Measurements from ENCODE around the gene CENPF.

DNA sequence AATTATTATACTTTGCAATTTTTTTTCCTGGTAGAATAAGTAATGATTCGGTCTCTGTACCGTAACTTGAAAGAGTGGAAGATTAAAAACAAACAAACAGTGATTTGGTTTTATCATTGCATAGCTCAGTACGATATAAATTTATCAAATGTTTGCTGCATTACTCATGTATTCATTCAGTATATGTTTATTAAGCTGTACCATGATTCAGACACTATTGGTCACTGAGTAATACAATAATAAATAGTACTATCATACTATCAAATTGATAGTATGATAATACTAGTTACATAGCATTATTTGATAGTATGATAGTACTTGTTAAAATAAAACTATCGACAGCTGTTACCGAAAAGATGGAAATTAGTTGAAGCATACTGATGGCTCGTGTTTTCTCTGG is 12.1 kb downstream of the CENPF start:
- TF ChIP-seq FOXP1 (CRISPR knock-in tag; IDR thresholded peaks at IDR 0.05) = no peak
- no peak for TF ChIP-seq ZKSCAN8 (CRISPR knock-in tag; IDR thresholded peaks at IDR 0.05)
- TF ChIP-seq EZH2 (IDR thresholded peaks at IDR 0.05; ENCODE audit: borderline replicate concordance, low read depth, low read length) = no peak
- TF ChIP-seq, protein P1, sequence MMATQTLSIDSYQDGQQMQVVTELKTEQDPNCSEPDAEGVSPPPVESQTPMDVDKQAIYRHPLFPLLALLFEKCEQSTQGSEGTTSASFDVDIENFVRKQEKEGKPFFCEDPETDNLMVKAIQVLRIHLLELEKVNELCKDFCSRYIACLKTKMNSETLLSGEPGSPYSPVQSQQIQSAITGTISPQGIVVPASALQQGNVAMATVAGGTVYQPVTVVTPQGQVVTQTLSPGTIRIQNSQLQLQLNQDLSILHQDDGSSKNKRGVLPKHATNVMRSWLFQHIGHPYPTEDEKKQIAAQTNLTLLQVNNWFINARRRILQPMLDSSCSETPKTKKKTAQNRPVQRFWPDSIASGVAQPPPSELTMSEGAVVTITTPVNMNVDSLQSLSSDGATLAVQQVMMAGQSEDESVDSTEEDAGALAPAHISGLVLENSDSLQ (IDR thresholded peaks at IDR 0.05) = no peak
- no peak for TF ChIP-seq RUNX1 (IDR thresholded peaks at IDR 0.05; ENCODE audit: low read depth)
- TF ChIP-seq JUND (IDR thresholded peaks at IDR 0.05; ENCODE audit: borderline replicate concordance, low read depth, low read length) = no peak
- TF ChIP-seq JUND (tag; IDR thresholded peaks at IDR 0.05; ENCODE audit: borderline replicate concordance, low read depth, low read length) = no peak
- no peak for TF ChIP-seq NBN (IDR thresholded peaks at IDR 0.05; ENCODE audit: low read depth)
- no peak for TF ChIP-seq RAD51 (IDR thresholded peaks at IDR 0.05; ENCODE audit: borderline replicate concordance, low read depth)
- TF ChIP-seq HLTF (IDR thresholded peaks at IDR 0.05) = no peak
